Karpas-422 (cell line): ENCODE measurements around the gene DLGAP4. TPM values are rescaled to one million over a fixed set of nuclear protein-coding genes. Genes with fewer than 3 reads are reported as not detected.
A peak's percentile ranks its signal among the peaks of the same experiment; 100 is the strongest.

Source experiments
- DNase-seq: peaks from one replicate; pipeline ENCODE4 v3.0.0-alpha.2; 2015
- H2AFZ ChIP-seq: fragments of 200-600 bp; sonication (generic); 2 replicates; pipeline ENCODE4 v1.6.1; 2014; ENCODE audit warnings: antibody characterized with exemption, low read length, mixed read lengths
- H3K27ac ChIP-seq: fragments of 200-600 bp; sonication (generic); 2 replicates; pipeline ENCODE4 v1.5.1; 2014; ENCODE audit warnings: mild to moderate bottlenecking, low read length, moderate library complexity
- H3K27me3 ChIP-seq: fragments of 200-600 bp; sonication (generic); 2 replicates; pipeline ENCODE4 v1.6.1; 2014; ENCODE audit warnings: low read length, mixed read lengths
- H3K36me3 ChIP-seq: fragments of 200-600 bp; sonication (generic); 2 replicates; pipeline ENCODE4 v1.6.1; 2014; ENCODE audit warnings: low read length, mixed read lengths; ENCODE audit not compliant: insufficient read depth
- H3K4me1 ChIP-seq: fragments of 200-600 bp; sonication (generic); 2 replicates; pipeline ENCODE4 v1.6.1; 2014; ENCODE audit warnings: mild to moderate bottlenecking, low read length, mixed read lengths
- H3K4me2 ChIP-seq: fragments of 200-600 bp; sonication (generic); 2 replicates; pipeline ENCODE4 v1.6.1; 2014; ENCODE audit warnings: low read length, low read depth, mild to moderate bottlenecking; ENCODE audit not compliant: poor library complexity, severe bottlenecking
- H3K4me3 ChIP-seq: fragments of 200-600 bp; sonication (generic); 2 replicates; pipeline ENCODE4 v1.5.1; 2014; ENCODE audit warnings: mild to moderate bottlenecking, antibody characterized with exemption, low read length, mixed read lengths
- H3K79me2 ChIP-seq: fragments of 200-600 bp; sonication (generic); 2 replicates; pipeline ENCODE4 v1.6.1; 2014; ENCODE audit warnings: mild to moderate bottlenecking, low read length, mixed read lengths
- H3K9ac ChIP-seq: fragments of 200-600 bp; sonication (generic); 2 replicates; pipeline ENCODE4 v1.6.0; 2014; ENCODE audit warnings: low read length
- H3K9me2 ChIP-seq: fragments of 200-600 bp; sonication (generic), shearing (Covaris generic); replicated peaks from 2 replicates; pipeline ENCODE4 v1.6.0; 2014; ENCODE audit warnings: mild to moderate bottlenecking, low read length, moderate library complexity; ENCODE audit not compliant: insufficient read depth
- H3K9me3 ChIP-seq: fragments of 300-700, 200-600 bp; sonication (generic); 2 replicates; pipeline ENCODE4 v1.6.1; 2014; ENCODE audit warnings: low read length, mixed read lengths
- H4K20me1 ChIP-seq: fragments of 200-600 bp; sonication (generic); 2 replicates; pipeline ENCODE4 v1.6.1; 2014; ENCODE audit warnings: mild to moderate bottlenecking, antibody characterized with exemption, low read length, low read depth; ENCODE audit not compliant: insufficient read depth
- total RNA-seq: library from RNA; depleted of rRNA; stranded (reverse); fragments of >200 nt; shearing (Covaris generic); gene quantifications from 2 replicates; pipeline ENCODE4 v1.2.3, GENCODE V29; 2014; ENCODE audit warnings: low replicate concordance

DLGAP4 gene
- total RNA-seq, 1 experiment from 2014 or later: 7.5 TPM

DNA sequence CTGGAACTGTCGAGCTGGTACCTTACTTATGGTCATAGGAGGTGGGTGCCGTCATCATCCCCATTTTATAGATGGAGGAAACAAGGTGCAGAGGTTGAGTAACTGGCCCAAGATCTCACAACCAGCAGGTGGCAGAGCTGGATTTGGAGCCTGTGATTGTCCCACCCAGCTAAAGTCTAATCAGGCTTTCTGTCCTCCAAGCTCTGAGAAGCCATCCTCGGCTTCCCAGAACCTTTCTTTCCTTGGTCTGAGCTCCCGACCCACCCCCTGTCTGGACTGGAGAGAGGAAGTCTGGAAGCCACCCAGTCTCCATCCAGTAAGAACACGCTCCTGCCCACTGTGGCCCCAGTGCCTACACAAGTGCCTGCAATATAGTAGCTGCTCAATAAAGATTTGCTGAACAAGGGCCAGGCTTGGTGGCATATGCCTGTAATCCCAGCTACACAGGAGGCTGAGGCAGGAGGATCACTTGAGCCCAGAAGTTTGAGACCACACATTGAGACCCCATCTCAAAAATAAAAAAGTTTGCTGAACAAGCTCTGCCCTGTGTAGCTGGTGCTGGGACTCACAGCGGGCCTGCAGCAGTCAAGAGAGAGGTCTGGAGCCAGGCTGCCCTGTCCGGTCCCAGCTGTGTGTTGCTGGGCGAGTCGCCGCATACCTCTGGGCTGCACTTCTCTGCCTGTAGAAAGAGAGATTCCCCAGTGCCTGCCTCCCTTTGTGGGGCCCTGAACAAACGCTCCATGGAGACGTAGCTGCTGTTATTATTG is 32.5 kb upstream of the DLGAP4 start:
- Histone ChIP-seq H3K9me3 (no peaks in the 10 kb centered on the region), H3K4me3 (no peak overlapping the region), H4K20me1 (no peaks in the 10 kb centered on the region), H3K79me2 (no peaks in the 10 kb centered on the region), H3K4me2 (no peak overlapping the region), H3K9ac (no peak overlapping the region), H3K36me3 (no peaks in the 10 kb centered on the region), H3K9me2 (no peaks in the 10 kb centered on the region), H3K27ac (no peak overlapping the region), H2AFZ (no peak overlapping the region), H3K4me1 (no peaks in the 10 kb centered on the region), H3K27me3 (no peaks in the 10 kb centered on the region)
- DNase-seq: peak; percentile 72

DNA sequence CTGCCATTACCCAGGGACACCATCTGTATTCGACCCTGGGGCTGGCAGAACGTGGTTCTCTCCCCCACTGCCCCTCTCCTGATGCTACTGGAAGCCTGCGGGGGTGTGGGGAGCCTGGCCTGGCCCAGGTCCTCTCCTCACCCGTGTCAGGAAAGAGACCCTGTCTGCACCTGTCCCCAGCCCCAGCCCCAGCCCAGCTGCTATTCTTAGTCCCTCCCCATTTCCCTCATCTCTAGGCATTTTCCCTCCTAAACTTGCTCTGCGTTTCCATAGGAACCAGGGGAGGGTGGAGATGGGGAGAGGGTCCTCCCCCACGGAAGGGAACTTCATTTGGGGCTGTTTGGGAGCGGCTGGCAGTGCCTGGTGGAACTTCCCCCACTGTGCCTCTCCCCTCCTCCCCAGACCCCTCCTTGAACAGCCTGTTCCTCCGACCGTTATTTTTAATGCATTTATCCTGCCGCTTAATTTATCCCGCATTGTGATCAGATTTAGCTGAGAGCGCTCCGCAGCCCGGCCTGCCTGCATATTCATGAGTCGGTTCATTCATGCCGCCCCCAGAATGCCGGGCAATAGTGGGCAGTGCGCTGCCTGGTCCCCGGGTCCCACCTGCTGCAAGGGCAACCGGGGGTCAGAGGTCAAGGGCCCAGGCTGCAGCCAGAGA is 31.8 kb upstream of the DLGAP4 start:
- Histone ChIP-seq H3K4me1 (no peaks in the 10 kb centered on the region), H3K27me3 (no peaks in the 10 kb centered on the region), H3K4me2 (no peak overlapping the region), H3K9ac (no peak overlapping the region), H3K9me3 (no peaks in the 10 kb centered on the region), H3K4me3 (no peak overlapping the region), H3K36me3 (no peaks in the 10 kb centered on the region), H3K79me2 (no peaks in the 10 kb centered on the region), H3K9me2 (no peaks in the 10 kb centered on the region), H2AFZ (no peak overlapping the region), H3K27ac (no peak overlapping the region), H4K20me1 (no peaks in the 10 kb centered on the region)
- no peak for DNase-seq

GRCh38 chr20:36275011-36275410 is 31.1 kb upstream of the DLGAP4 start:
- Histone ChIP-seq H3K79me2 (no peaks in the 10 kb centered on the region), H2AFZ (no peak overlapping the region), H3K27ac (no peak overlapping the region), H3K9ac (no peak overlapping the region), H3K4me2 (no peak overlapping the region), H3K9me3 (no peaks in the 10 kb centered on the region), H3K36me3 (no peaks in the 10 kb centered on the region), H3K9me2 (no peaks in the 10 kb centered on the region), H3K27me3 (no peaks in the 10 kb centered on the region), H4K20me1 (no peaks in the 10 kb centered on the region), H3K4me1 (no peaks in the 10 kb centered on the region), H3K4me3 (no peak overlapping the region)
- DNase-seq: peak; percentile 6

- H3K36me3 ChIP-seq: no peaks in the 10 kb centered on the region
These were observed 30.5 kb upstream of the DLGAP4 start for GRCh38 chr20:36275441-36276189.

DNA sequence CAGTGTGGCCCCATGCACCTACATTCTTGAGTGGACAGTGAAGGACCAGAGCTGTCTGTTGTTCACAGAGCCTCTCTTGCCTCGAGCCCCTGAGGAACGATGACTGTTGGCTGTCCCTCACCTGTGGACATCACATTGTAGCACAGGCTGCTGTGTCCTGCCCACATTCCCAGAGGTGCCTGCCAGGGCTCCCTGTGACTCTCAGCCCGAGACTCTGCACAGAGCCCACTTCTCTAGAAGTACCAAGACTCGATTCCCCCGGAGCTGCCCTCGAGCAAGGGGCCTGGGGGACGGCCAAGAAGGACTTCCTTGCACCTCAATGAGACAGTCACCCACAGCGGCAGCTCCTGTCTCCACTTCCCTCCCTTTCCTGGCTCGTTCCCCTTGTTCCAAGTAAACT is 28.6 kb upstream of the DLGAP4 start:
- no peak for DNase-seq
- no peak overlapping the region for H3K27ac ChIP-seq
- no peaks in the 10 kb centered on the region for H3K4me1 ChIP-seq
- no peaks in the 10 kb centered on the region for H3K9me3 ChIP-seq
- H3K4me3 ChIP-seq: no peak overlapping the region
- no peak overlapping the region for H3K4me2 ChIP-seq
- no peaks in the 10 kb centered on the region for H3K79me2 ChIP-seq
- H2AFZ ChIP-seq: no peak overlapping the region
- H3K27me3 ChIP-seq: no peaks in the 10 kb centered on the region
- no peaks in the 10 kb centered on the region for H3K36me3 ChIP-seq
- no peaks in the 10 kb centered on the region for H4K20me1 ChIP-seq
- H3K9me2 ChIP-seq: no peaks in the 10 kb centered on the region
- no peak overlapping the region for H3K9ac ChIP-seq

More at GRCh38 chr20:36275441-36276189, 30.5 kb upstream of the DLGAP4 start:
- Histone ChIP-seq H3K9me3 (no peaks in the 10 kb centered on the region), H2AFZ (no peak overlapping the region), H3K9ac (no peak overlapping the region), H3K79me2 (no peaks in the 10 kb centered on the region), H3K9me2 (no peaks in the 10 kb centered on the region), H4K20me1 (no peaks in the 10 kb centered on the region), H3K27me3 (no peaks in the 10 kb centered on the region), H3K4me2 (no peak overlapping the region), H3K27ac (no peak overlapping the region), H3K4me3 (no peak overlapping the region), H3K4me1 (no peaks in the 10 kb centered on the region)
- no peak for DNase-seq

- no peaks in the 10 kb centered on the region for H3K4me1 ChIP-seq
- no peaks in the 10 kb centered on the region for H3K79me2 ChIP-seq
- H3K27me3 ChIP-seq: no peaks in the 10 kb centered on the region
- no peaks in the 10 kb centered on the region for H4K20me1 ChIP-seq
- no peak for DNase-seq
- H3K4me2 ChIP-seq: no peak overlapping the region
- H3K36me3 ChIP-seq: no peaks in the 10 kb centered on the region
- H3K4me3 ChIP-seq: no peak overlapping the region
- no peak overlapping the region for H2AFZ ChIP-seq
- no peak overlapping the region for H3K27ac ChIP-seq
- H3K9me3 ChIP-seq: no peaks in the 10 kb centered on the region
- H3K9ac ChIP-seq: no peak overlapping the region
- no peaks in the 10 kb centered on the region for H3K9me2 ChIP-seq
These were observed 26.8 kb upstream of the DLGAP4 start for GRCh38 chr20:36279362-36279761.

- Histone ChIP-seq H4K20me1 (no peaks in the 10 kb centered on the region), H3K4me3 (no peak overlapping the region), H3K9me3 (no peaks in the 10 kb centered on the region), H3K36me3 (no peaks in the 10 kb centered on the region), H3K4me1 (no peaks in the 10 kb centered on the region), H3K9ac (no peak overlapping the region), H2AFZ (no peak overlapping the region), H3K9me2 (no peaks in the 10 kb centered on the region), H3K79me2 (no peaks in the 10 kb centered on the region), H3K27ac (no peak overlapping the region), H3K4me2 (no peak overlapping the region), H3K27me3 (no peaks in the 10 kb centered on the region)
- DNase-seq: no peak
These were observed 26.4 kb upstream of the DLGAP4 start for GRCh38 chr20:36279776-36280175.

DNA sequence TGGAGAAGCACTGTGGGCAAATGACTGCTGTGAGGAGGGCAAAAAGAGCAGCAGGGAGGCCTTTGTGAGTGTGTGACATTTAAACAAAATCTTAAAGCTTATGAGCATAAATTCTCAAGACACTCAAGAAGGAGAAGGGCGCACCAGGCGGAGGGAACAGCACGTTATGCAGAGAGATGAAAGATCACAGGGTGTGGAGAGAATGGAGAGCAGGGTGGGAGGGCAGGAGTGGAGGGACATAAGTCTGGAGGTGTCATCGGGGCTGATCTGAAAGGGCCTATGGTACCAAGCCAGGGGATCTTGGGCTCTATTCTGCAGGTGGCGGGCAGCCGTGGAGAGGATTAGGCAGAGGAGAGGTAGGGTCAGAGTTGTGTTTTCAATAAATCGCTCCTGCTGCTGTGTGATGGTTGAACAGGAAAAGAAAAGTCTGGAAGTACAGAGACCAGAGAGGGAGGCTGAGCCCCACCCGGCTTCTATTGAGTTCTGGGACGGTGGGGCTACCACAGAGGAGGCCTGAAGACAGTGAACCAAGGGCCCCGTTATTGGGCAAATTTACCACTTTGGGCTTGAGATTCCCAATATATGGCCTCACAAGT is 24.3 kb upstream of the DLGAP4 start:
- Histone ChIP-seq H2AFZ (no peak overlapping the region), H3K4me2 (no peak overlapping the region), H3K9ac (no peak overlapping the region), H3K79me2 (no peaks in the 10 kb centered on the region), H3K9me2 (no peaks in the 10 kb centered on the region), H3K27me3 (no peaks in the 10 kb centered on the region), H3K4me3 (no peak overlapping the region), H3K9me3 (no peaks in the 10 kb centered on the region), H3K27ac (no peak overlapping the region), H3K36me3 (no peaks in the 10 kb centered on the region), H4K20me1 (no peaks in the 10 kb centered on the region), H3K4me1 (no peaks in the 10 kb centered on the region)
- no peak for DNase-seq
